Thyroid gland (tissue), 4 donors: ENCODE data around the gene IKBKG.

ENCODE experiments used
- CTCF ChIP-seq, 6 experiments: fragments of 200-600 bp in 3 of 6; fragments of 450-650 bp in 3 of 6; sonication (generic) in 3 of 6; IDR thresholded peaks; one replicate each; pipeline ENCODE4 v1.5.1; 2016 to 2019; ENCODE audit warnings: antibody characterized with exemption in 6 of 6, mild to moderate bottlenecking in 2 of 6, inconsistent platforms in 1 of 6, moderate library complexity in 1 of 6
- POLR2A ChIP-seq, 2 donors: fragments of 450-650 bp; IDR thresholded peaks; one replicate each; pipeline ENCODE4 v1.6.1; 2017; ENCODE audit warnings: antibody characterized with exemption in 2 of 2, mild to moderate bottlenecking in 2 of 2, moderate library complexity in 1 of 2

DNA sequence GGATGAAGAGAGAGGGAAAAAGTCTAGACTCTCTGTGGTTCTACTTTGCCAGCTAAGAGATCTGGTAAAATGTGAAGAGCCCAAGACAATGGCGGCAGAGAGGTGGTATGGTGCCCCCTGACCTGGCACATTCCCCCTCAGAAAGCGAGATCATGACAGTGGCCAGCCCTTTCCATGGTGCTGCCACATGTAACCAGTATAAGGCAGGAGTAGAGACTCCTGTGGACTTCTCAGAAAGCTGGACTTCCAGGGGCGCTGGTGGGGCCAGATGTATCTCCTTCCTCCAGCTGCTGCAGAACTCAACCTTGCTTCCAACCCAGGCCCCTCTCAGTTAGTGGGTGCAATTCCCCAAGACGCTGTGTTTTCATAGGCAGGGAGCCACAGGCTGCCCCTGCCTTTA lies 47.1 kb downstream of the IKBKG start:
- no peak for TF ChIP-seq CTCF (IDR thresholded peaks at IDR 0.05)
- no peak for TF ChIP-seq POLR2A (IDR thresholded peaks at IDR 0.05)
